Uterus (tissue), 2 donors: ENCODE measurements around the gene HOXD4.

ENCODE experiments used
- CTCF ChIP-seq, 4 experiments: fragments of 200-600 bp in 2 of 4; fragments of 450-650 bp in 2 of 4; sonication (generic) in 2 of 4; IDR thresholded peaks; one replicate each; pipeline ENCODE4 v1.5.1; 2016 to 2019; ENCODE audit warnings: antibody characterized with exemption in 4 of 4, mild to moderate bottlenecking in 2 of 4, moderate library complexity in 1 of 4
- POLR2A ChIP-seq, 2 donors: fragments of 450-650 bp; IDR thresholded peaks; one replicate each; pipeline ENCODE4 v1.6.1; 2016; ENCODE audit warnings: antibody characterized with exemption in 2 of 2, mild to moderate bottlenecking in 1 of 2, moderate library complexity in 1 of 2

- TF ChIP-seq CTCF (IDR thresholded peaks at IDR 0.05) (no peak), POLR2A (IDR thresholded peaks at IDR 0.05) (no peak)
These were observed 9.1 kb downstream of the HOXD4 start for GRCh38 chr2:176160251-176160985.
